GM19099 (cell line): ENCODE measurements around the gene PPP1R36.

ENCODE experiments used
- POLR2A ChIP-seq: IDR thresholded peaks from 3 replicates; pipeline ENCODE4 v1.6.1; 2011; ENCODE audit warnings: low read depth; ENCODE audit not compliant: insufficient read length; ENCODE audit errors: extremely low read depth

Gene PPP1R36

GRCh38 chr14:64580467-64580866 is 30.7 kb downstream of the PPP1R36 start:
- no peak for TF ChIP-seq POLR2A

- no peak for TF ChIP-seq POLR2A
These were observed 31.6 kb downstream of the PPP1R36 start for GRCh38 chr14:64581363-64581762.

GRCh38 chr14:64581817-64582216 is 32.1 kb downstream of the PPP1R36 start:
- TF ChIP-seq POLR2A: no peak

GRCh38 chr14:64584190-64584589 is 34.4 kb downstream of the PPP1R36 start:
- no peak for TF ChIP-seq POLR2A

GRCh38 chr14:64591809-64592208 is 42.0 kb downstream of the PPP1R36 start:
- no peak for TF ChIP-seq POLR2A

- no peak for TF ChIP-seq POLR2A
These were observed 44.7 kb downstream of the PPP1R36 start for GRCh38 chr14:64594438-64594837.

- TF ChIP-seq POLR2A: no peak
These were observed 48.6 kb downstream of the PPP1R36 start for GRCh38 chr14:64598404-64598803.

GRCh38 chr14:64601571-64601970 is 51.8 kb downstream of the PPP1R36 start:
- TF ChIP-seq POLR2A: no peak

- TF ChIP-seq POLR2A: no peak
These were observed 53.1 kb downstream of the PPP1R36 start for GRCh38 chr14:64602826-64603225.

GRCh38 chr14:64604001-64604400 is 54.2 kb downstream of the PPP1R36 start:
- no peak for TF ChIP-seq POLR2A

- TF ChIP-seq POLR2A: no peak
These were observed 55.1 kb downstream of the PPP1R36 start for GRCh38 chr14:64604881-64605280.

- TF ChIP-seq POLR2A: no peak
These were observed 56.3 kb downstream of the PPP1R36 start for GRCh38 chr14:64605926-64606685.

- TF ChIP-seq POLR2A: no peak
These were observed 60.4 kb downstream of the PPP1R36 start for GRCh38 chr14:64610049-64610746.

GRCh38 chr14:64611358-64612020 is 61.7 kb downstream of the PPP1R36 start:
- no peak for TF ChIP-seq POLR2A

- TF ChIP-seq POLR2A: no peak
These were observed 62.2 kb downstream of the PPP1R36 start for GRCh38 chr14:64612021-64612380.
